ENCODE measurements around the gene KRT37. TPM values are rescaled to one million over a fixed set of nuclear protein-coding genes. Genes with fewer than 3 reads are reported as not detected.

KRT37 gene
- total and polyA plus RNA-seq, 7 donors: not detected

- Histone ChIP-seq H3K9me3 (no peaks in the 10 kb centered on the region), H3K27me3 (peaks cover 0 to 15% (median 3%) of the 10 kb centered on the region in 3 donors), H3K36me3 (no peaks in the 10 kb centered on the region), H3K27ac (no peak overlapping the region), H3K4me1 (peaks cover 0 to 11% (median 6%) of the 10 kb centered on the region in 4 donors), H3K4me3 (no peak overlapping the region)
- intact Hi-C loops (cut with DNase I): no loop called here
- 90 to 94% methylated on average over 5 of the region's 5 CpGs for WGBS, 2 donors
- no peak for TF ChIP-seq CTCF (IDR thresholded peaks at IDR 0.05)
- no peak for TF ChIP-seq EP300 (IDR thresholded peaks at IDR 0.05)
- TF ChIP-seq POLR2A (IDR thresholded peaks at IDR 0.05): no peak
- TF ChIP-seq POLR2AphosphoS5 (IDR thresholded peaks at IDR 0.05): no peak
- DNase-seq: no peak
Observed at GRCh38 chr17:41416479-41416878, 7.9 kb downstream of the KRT37 start.

- 68 to 81% methylated on average over 3 of the region's 3 CpGs for WGBS, 2 donors
- H3K27ac ChIP-seq: no peak overlapping the region
- H3K27me3 ChIP-seq: peaks cover 0 to 15% (median 3%) of the 10 kb centered on the region in 3 donors
- no peaks in the 10 kb centered on the region for H3K36me3 ChIP-seq
- TF ChIP-seq EP300 (IDR thresholded peaks at IDR 0.05) (no peak), CTCF (IDR thresholded peaks at IDR 0.05) (no peak), POLR2AphosphoS5 (IDR thresholded peaks at IDR 0.05) (no peak), POLR2A (IDR thresholded peaks at IDR 0.05) (no peak)
- peaks cover 0 to 7% (median under 1%) of the 10 kb centered on the region in 4 donors for H3K4me1 ChIP-seq
- DNase-seq: no peak
- no peak overlapping the region for H3K4me3 ChIP-seq
- intact Hi-C loops (cut with DNase I): no loop called here
- no peaks in the 10 kb centered on the region for H3K9me3 ChIP-seq
Observed at GRCh38 chr17:41415833-41416335, 8.5 kb downstream of the KRT37 start.

- H3K27me3 ChIP-seq: peaks cover 0 to 15% (median 3%) of the 10 kb centered on the region in 3 donors
- no peak overlapping the region for H3K4me3 ChIP-seq
- no peaks in the 10 kb centered on the region for H3K9me3 ChIP-seq
- intact Hi-C loops (cut with DNase I): no loop called here
- TF ChIP-seq POLR2A (IDR thresholded peaks at IDR 0.05) (no peak), CTCF (IDR thresholded peaks at IDR 0.05) (no peak), EP300 (IDR thresholded peaks at IDR 0.05) (no peak), POLR2AphosphoS5 (IDR thresholded peaks at IDR 0.05) (no peak)
- no peaks in the 10 kb centered on the region for H3K36me3 ChIP-seq
- H3K4me1 ChIP-seq: peaks cover 0 to 7% (median 0%) of the 10 kb centered on the region in 4 donors
- no peak for DNase-seq
- 80 to 88% methylated on average over 4 of the region's 4 CpGs for WGBS, 2 donors
- H3K27ac ChIP-seq: no peak overlapping the region
Observed at GRCh38 chr17:41415411-41415810, 9.0 kb downstream of the KRT37 start.

GRCh38 chr17:41413982-41414381, 10.4 kb downstream of the KRT37 start:
- H3K27ac ChIP-seq: no peak overlapping the region
- peaks cover 0 to 10% (median 3%) of the 10 kb centered on the region in 3 donors for H3K27me3 ChIP-seq
- 91 to 96% methylated on average over 2 of the region's 2 CpGs for WGBS, 2 donors
- no peaks in the 10 kb centered on the region for H3K9me3 ChIP-seq
- peaks cover 0 to 7% (median 0%) of the 10 kb centered on the region in 4 donors for H3K4me1 ChIP-seq
- H3K4me3 ChIP-seq: no peak overlapping the region
- DNase-seq: no peak
- no peaks in the 10 kb centered on the region for H3K36me3 ChIP-seq
- intact Hi-C loops (cut with DNase I): no loop called here
- TF ChIP-seq POLR2A (IDR thresholded peaks at IDR 0.05) (no peak), POLR2AphosphoS5 (IDR thresholded peaks at IDR 0.05) (no peak), CTCF (IDR thresholded peaks at IDR 0.05) (no peak), EP300 (IDR thresholded peaks at IDR 0.05) (no peak)
